ENCODE data around the gene MST1R.

MST1R gene

DNA sequence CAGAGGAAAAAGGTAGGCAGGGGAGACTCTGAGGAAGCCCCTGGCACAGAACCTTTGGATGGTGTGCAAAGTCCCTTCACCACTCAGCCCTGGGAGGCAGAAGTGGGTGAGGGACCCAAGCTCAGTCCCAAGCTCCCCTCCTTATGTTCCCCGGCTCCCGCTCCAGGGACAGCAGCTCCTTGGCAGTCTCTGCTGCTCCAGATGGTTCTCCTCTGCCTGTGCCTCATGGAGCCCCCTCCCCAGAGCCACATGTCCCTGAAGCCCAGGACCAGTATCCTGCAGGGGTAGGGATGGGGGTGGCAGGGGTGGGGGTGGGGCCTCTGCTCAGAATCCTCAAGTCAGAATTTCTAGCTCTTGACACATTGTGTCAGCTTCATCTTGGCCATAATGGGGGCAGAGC is 26.0 kb downstream of the MST1R start:
- DNase-seq (ENCODE audit: low spot score): no peak

DNA sequence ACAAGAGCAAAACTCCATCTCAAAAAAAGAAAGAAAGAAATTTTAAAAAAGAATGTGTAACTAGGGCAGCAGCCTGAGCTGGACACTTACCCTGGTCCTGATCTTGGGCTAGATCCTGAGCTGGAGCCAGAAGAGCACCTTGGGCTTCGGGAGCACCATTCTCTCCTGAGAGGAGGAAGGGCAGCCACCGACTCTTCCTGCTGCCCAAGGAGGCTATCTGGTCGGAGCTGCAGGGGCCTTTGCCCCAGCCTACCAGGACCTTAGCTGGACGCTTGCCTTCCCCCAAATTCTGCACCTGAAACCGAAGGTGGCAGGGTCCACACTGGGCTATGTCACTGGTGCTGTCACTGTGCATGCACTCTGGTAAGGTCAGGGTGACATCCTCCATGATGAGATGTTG is 27.1 kb downstream of the MST1R start:
- no peak for DNase-seq (ENCODE audit: low spot score)

DNA sequence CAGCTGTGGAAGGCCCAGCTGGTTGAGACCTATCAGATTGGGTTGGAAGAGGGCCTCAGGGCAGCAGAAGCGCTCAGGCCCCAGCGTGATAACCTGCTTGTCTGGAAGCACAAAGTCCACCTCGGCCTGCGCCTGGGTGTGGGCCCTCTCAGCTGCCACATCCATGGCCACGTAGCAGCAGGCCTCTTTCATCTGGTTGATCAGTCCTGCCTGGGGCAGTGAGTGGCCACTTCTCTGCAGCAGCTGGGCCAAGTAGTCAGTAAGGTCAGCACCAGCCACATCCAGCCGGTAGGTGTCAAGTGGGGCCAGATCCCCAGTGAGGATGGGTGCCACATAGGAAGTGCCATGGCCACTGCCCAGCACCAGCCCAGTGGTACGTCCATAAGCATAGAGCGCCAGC is 30.1 kb downstream of the MST1R start:
- DNase-seq (ENCODE audit: low spot score): no peak

DNA sequence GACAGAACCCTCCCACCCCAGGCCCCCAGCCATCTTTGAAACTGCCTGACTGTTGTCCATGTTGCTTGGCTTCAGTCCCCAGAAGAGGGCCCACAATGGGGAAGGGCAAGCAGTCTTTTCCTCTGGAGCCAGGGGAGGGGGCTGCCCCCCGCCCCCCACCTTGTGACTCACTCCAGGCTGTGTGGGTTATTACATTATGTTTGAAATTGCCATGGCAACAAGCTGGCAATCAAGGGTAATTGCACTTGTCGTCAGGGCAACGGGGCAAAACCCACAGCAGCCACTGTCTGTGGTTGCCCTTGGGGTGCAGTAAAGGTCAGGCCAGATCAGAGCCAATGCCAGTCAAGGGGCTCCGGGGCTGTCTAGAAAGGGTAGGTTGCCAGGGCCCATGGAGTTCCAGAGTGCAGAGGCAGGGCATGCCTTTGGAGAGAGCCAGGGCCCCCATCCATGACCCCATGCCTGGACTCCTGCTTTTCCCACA is 30.8 kb downstream of the MST1R start:
- no peak for DNase-seq (ENCODE audit: low spot score)

DNA sequence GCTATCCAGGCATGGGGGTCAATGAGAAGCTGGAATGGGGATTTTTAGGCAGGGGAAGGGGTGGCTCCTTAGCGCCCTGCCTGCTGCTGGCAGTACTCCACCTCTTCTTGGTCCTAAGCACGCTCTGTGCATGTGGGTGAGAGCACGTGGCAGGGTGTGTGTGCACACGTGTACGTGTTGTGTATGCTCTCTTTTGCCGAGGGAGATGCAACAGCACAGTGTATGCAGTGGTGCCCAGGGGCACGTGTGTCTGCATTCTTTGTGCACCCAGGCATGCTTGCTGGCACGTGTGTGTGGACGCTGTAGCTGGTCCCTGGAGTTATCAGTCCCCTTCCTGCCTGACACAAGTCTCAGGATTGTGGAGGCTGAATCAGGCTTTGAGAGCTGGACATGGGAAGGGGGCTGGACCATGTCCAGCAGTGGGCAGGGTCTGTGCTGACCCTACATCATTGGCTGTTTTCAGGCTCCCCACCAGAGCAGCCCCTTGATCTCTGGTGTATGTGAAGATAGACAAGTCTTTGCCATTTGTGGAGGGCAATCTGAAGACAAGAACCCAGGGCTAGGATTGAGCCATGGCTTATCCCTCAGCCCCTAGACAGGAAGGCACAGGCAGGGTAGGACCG is 32.0 kb downstream of the MST1R start:
- DNase-seq (ENCODE audit: low spot score): no peak

DNA sequence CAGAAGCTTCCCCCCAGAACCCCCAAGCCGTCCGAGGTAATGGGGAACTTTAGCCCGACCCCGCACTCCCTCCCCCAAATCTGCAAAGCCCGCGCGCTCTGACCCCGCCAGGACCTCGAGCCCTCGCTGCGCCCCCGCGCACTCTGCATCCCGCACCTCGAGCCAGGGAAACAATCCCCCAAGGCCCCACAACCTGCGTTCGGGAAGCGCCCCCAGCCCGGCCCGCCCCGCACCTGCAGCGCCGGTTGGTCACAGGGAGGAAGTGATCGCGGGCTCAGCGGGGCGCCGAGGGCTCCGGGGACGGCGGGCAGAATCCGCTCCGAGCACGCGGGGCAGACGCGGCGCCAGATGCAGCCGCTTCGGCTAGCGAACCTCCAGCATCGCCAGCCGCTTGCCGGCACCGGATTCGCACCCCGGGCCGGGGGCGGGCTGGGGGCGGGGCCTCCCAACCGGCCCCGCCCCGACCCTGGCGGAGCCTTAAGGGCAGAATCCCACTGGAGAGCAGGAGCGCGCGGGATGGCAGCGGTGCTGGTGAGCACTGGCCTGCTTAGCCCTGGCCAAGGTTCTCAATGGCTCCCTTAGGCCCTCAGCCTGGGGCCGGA is 34.0 kb downstream of the MST1R start, which contains the start of gene CAMKV:
Gene CAMKV (minus strand): TSS at position 382 of the 602 bp plus-strand sequence. CDS start 7,518 bp downstream, outside the sequence.
- no peak for DNase-seq (ENCODE audit: low spot score)

DNA sequence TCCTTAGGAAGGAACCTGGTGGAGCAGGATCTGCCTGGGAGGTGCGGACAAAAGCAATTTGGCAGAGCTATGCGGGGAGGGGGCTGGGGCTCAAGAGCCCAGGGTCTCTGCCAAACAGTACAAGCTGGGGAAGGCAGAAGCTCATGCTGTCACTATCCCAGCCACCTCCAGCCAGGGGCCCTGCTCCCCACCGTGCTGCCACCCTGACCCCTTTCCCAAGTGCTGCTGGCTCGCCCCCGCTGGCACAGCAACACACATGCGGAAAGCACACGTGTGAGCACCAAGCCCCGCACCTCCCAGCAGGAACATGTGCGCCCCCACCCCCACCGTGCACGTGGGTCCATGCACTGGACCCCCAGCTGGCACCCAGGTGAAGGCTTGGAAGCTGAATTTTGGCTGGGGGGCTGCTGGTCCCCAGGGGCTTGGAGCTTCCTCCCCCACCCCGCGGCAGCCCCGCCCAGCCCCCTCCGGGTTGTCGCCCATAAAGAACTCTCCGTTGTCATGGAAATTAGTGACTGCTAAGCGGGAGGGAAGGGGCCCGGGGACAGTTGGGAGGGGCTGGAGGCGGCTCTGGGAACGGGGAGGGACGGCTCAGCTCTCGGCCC is 34.7 kb downstream of the MST1R start:
- no peak for DNase-seq (ENCODE audit: low spot score)

DNA sequence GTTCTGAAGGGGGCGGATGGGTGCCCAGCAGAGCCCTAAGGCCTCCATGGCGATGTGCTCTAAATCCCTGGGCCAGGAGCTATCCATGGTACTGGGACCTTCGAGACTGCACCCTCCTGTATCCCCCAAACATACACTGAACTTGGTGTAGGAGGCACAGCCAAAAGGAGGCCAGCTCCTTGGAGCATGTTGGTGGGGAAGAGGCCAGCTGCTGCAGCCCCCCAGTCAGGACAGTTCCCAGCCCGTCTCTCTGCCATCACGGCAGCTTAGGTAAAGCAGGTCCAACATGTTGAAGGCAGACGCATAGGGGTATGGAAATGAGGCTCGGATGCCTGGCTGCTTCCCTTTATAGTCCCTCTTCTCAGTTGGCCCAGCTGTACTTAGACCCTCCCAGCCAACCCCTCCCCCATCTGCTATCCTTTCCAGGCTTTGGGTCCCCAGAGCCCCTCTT is 35.8 kb downstream of the MST1R start:
- DNase-seq (ENCODE audit: low spot score): no peak

DNA sequence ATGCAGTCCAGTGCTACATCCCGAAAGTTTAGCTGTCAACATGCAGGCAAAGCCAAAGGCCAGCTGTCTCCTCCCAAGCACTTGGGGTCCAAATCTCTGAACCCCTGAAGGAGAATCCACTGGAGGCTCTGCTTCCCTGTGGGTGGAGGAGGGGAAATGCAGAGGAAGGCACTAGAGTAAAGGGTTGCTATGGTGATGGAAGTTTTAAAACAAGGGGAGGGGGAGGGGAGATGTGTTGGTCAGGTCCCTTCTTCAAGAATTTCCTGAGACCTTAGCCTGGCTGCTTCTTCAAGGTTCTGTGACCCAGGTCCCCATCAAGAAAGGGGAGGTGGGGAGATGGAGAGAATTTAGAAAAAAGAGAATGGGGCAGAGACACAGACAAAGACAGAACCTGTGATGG is 36.3 kb downstream of the MST1R start:
- DNase-seq (ENCODE audit: low spot score): no peak

DNA sequence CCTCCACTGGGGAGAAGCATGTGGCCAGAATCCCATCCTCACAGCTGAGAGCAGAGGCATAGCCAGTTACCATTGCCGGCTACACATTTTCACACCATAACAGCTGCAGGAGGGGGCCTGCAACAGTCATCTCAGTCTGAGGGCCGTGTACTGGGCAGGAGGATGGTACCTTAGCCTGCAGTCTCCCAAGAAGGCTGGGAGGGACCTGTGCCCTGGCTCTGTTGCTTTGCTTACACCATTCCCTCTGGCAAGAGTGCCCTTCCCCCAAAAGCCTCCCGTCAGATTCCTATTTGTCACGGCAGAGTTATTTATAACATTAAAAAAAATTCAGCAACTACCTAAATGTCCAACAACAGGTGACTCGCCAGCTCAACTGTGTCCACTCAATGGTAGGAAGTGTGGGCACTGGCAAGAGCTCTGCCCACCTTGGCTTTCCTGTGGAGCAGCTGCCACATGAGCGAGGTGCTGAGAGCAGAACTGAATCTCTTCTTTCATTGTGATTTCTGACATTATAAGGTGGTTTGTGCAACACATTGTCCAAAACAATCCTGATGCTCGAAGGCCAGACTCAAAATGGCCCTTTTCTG is 38.4 kb downstream of the MST1R start:
- no peak for DNase-seq (ENCODE audit: low spot score)

DNA sequence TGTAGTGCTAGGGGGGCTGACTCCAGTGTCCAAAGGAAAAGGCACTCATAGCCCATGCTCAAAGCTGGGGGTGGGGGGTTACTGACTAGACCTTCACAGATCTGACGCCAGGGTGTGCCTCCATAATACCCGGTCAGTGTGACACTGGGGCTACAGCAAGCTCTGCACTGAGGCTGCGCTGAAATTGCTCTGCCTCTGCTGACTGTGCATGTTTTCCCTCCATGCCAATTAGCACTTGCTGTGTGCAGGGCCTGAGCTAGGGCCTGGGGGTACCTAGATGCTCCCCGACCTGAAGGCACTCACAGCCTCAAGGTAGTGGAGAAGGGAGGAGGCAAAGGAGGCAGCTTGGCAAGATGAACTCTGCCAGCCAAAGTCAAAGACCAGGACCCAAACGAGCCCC is 39.2 kb downstream of the MST1R start:
- DNase-seq (ENCODE audit: low spot score): no peak

DNA sequence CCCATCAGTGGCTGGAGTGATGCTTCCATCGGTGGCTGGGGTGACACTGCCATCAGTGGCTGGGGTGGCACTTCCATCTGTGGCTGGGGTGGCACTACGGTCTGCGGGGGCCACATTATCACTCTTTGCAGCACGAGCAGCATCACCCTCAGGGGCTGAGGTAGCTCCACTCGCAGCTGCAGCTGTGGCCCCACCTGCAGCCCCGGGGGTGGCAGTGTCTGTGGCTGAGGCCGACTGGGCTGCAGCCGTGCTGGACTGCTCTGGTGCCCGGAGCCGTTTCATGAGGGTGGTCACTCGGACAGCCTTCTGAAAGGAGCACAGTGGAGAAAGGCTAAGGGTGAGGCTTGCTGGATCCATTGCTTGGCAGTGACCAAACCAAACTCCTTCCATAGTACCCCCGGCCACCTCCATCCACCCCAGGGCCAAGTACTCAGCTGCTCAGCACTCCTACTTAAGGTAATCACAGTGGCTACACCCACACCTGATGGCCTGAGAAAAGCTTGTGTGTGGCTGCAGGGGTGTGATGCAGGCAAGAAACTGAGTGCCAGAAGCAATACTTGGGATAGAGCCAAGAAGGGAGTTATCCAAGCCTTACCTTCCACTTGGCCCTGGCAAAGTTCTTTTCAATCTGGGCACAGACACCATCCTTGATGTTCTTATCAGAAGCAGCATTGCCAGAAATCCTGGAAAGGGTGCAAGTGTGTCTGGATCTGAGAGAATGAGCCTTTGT is 43.9 kb downstream of the MST1R start:
- no peak for DNase-seq (ENCODE audit: low spot score)

DNA sequence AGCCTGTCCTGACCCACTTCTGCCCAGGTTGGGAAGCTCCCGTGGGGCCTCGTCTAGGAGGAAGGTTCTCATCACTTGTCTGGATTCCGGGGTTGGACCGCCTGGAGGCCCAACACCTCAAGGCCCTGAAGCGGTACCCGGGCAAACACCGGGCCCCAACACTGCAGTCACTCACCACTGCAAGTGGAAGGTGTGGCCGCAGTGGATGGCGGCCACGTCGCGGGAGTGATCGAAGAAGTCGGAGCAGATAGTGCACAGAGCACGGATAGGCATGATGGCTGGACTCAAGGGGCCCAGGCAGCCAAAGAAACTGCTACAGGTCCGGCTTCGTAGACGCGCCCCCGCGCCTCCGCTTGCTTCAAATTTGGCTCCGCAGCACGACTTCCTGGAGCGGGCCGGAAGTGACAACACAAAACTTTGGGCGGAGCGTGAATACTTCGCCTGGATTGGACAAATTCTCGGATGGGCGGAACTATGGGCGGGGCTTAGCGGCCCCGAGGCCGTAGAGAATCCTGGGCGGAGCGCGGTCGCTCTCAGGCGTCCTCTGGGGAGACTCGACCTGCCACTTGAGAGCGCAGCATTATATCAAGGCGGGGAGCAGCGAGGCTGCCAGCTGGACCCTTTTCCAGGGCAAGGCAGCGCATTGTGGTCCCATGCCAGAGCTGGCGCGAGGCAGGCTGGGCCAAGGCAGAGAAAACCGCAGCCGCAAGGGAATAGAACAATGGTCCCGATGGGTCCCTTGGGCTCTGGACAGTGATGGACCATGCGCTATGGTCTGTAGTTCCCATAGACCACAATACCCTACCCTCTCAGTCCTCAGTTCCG is 47.3 kb downstream of the MST1R start, which contains the start of gene TRAIP:
Gene TRAIP (minus strand): TSS at position 384 of the 825 bp plus-strand sequence. CDS start 111 bp downstream, at position 273.
- peak; percentile 90 for DNase-seq (ENCODE audit: low spot score)

DNA sequence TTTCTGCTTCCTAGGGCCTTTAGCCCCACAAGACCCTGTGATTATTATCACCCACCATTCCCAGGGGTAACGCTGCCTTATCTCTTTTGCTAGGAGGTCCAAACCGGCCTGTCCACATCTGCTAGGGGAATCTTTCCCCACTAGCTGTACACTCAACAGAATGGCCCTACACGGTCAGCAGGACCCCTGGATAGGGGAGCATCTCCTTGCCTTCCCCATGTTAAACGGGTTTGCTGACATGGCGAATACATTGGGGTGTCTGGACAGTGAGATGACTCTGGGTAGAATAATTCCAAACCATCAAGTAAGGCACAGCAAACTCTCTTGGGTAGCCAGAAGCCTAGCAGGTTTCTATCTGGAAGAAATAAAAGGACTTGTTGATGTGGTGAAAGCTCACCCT is 48.0 kb downstream of the MST1R start:
- no peak for DNase-seq (ENCODE audit: low spot score)

DNA sequence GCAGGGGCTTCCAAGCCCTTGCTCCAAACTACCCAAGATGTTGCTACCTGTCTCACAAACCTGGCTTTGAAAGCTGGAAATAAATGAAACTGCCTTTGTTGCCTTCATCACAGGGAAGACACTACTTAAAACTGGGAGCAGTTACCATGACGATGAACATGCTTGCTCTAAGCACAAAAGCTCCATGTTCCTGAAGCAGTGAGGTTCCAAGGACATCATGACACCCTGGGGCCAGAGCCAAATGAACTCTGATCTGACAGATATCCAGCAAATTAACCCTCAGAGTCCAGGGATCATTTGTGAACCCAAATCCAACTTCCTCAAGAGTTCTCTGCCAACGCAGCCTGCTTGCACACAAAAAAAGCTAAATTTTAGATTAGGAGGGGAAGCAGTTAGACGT is 58.0 kb downstream of the MST1R start:
- no peak for DNase-seq (ENCODE audit: low spot score)

DNA sequence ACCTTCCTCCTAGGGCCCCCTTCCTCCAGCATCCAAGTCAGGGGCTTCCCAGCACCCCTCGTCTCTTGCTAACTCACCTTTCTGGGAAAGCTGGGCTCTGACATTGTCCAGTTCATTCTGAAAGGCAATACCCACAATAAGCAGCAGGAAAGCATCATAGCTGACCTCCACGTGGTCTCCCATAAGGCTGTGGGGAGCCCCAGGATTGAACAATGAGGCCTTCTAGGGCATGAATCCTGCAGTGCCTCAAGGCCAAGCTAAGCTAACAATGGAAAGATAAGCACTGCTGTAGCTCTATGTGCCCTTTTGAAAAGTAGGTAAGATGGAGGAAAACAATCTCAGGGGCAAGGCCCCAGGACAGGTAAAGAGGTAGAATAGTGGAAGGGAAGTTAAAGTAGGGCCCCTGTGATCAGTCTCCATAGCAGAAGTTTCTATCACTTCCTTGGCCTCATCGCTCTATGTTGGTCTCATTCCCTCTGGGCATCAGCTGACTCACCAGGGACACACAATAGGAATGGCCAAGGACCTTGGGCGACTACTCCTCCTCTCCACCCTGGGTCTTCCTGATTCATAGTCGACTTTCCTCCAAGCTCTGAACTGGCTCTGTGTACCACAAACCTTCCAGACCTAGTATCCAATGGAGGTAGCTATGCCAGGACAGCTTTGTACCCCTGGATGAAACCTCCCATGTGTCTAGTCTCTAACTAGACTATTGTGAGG is 59.0 kb downstream of the MST1R start:
- DNase-seq (ENCODE audit: low spot score): no peak

DNA sequence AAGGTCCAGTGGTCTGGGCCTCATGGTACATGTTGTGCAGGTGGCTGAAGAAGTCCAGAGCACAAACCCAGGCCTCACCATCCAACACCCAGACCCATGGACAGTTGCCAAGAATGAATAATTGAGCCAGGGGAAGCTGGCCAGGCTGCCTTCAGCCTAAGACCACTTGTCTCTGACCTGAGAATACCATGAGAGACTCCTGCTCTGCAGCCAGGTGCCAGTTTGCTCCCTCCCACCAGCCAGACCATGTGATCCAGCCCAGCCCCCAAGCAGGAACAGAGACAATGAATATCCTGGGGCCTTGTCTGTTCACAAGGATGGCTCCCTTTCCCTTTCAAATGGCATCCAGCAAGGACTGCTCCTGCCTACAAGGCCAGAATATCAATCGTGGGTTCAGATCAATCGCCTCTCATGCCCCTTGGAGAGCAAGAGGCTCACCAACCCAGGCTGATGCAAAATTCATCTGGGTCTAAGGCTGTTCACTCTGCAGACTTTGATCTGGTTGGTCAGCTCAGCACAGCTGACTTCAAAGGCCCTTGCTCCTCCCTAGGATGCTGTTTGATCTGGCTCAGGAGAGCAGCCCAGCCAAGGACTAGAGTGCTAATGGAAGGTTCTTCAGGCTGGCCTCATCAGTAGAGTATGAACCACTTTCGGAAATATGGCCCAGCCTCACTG is 60.7 kb downstream of the MST1R start:
- DNase-seq (ENCODE audit: low spot score): peak; percentile 22

DNA sequence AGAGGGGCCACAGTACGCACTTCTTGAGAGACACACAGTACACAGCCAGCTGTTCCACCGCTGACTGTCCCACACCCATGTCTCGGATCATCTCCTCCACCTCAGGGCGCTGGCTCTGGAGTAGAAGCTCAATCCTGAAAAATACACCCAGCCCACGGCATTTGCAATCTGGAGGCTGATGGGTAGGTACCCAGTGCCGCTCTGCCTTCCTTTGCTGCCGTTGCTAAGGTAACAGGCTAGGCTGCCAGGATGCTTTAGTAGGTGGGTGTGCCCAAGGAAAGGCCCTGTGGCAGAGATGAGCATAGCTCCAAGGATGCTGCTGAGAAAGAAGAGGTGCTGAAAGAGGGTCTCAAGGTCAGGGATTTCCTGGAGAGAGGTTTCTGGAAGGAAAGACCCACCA is 61.9 kb downstream of the MST1R start:
- no peak for DNase-seq (ENCODE audit: low spot score)

DNA sequence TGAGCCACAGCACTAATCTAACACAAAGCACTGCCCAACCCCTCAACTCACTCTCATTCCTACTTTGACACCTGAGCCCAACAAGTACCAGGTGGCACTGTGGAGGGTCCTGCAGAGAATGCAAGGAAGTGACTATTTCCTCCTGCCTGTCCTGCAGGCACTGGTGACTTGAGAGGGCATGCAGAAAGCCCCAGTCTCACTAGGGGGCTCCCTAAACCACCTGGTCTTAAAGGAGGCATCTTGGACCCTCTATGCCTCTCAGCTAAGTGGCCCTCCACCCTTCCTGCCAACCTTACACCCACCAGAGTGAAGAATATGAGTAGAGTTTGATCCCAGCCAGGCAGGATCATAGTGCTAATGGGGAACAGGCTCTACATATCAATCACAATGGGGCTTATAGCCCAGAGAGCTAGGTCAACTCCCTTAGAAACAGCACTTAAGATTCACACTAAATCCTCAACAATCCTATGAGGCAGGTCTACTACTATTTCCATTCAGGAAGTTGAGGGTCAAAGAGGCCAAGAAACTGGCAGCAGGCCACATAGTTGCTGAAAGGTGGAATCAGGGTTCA is 62.5 kb downstream of the MST1R start:
- DNase-seq (ENCODE audit: low spot score): peak; percentile 10

DNA sequence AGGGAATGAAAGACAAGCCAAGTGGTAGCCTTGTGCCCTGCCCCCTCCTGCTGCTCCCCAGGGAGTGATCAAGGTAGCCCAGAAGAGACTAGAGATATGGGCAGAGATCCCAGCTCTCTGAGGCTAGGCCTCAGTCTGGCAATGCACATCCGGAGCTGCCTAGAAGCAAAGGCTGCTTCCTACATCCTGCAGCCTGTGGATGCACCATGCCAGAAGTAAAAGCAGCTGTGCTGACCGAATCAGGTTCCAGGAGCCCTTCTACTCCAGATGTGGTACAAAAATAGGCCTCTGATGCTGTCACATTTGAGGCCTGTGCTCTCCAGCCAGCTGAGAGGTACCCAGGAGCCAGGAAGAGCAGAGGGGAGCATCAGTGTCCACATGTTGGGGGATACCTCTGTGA is 63.3 kb downstream of the MST1R start:
- no peak for DNase-seq (ENCODE audit: low spot score)

Data from SW480 (cell line).